HepG2 (cell line): Measurements from ENCODE around the gene MRPL50. TPM values are rescaled to one million over a fixed set of nuclear protein-coding genes. Genes with fewer than 3 reads are reported as not detected.

Experiments used
- AHR ChIP-seq: IDR thresholded peaks from 2 replicates; pipeline ENCODE4 v1.6.1; 2018; ENCODE audit warnings: missing genetic modification reagents, missing compliant biosample characterization
- HHEX ChIP-seq: IDR thresholded peaks from 2 replicates; pipeline ENCODE4 v1.6.1; 2016; ENCODE audit warnings: control low read depth
- HNRNPK ChIP-seq: fragments of 200-400 bp; formaldehyde crosslinking; IDR thresholded peaks from 2 replicates; pipeline ENCODE4 v1.6.1; 2018; ENCODE audit warnings: low read length, low read depth, moderate library complexity, mild to moderate bottlenecking; ENCODE audit not compliant: poor library complexity, severe bottlenecking
- MAFK ChIP-seq, 2 experiments: IDR thresholded peaks in 1 of 2; conservative IDR thresholded peaks in 1 of 2; 2 replicates each; pipeline ENCODE4 v1.6.1; 2011; ENCODE audit warnings: improper control_type of control experiment in 2 of 2, low read length in 2 of 2
- MIXL1 ChIP-seq: IDR thresholded peaks from 2 replicates; pipeline ENCODE4 v1.6.1; 2016
- NCOA5 ChIP-seq: sonication (generic); formaldehyde crosslinking; IDR thresholded peaks from 2 replicates; pipeline ENCODE4 v1.4.0; 2020; ENCODE audit warnings: missing genetic modification reagents
- NR2C2 ChIP-seq: sonication (generic); formaldehyde crosslinking; IDR thresholded peaks from 2 replicates; pipeline ENCODE4 v1.4.0; 2020; ENCODE audit warnings: missing genetic modification reagents, mild to moderate bottlenecking, moderate library complexity, borderline replicate concordance
- PCBP2 ChIP-seq: fragments of 200-400 bp; formaldehyde crosslinking; optimal IDR thresholded peaks from 2 replicates; pipeline ENCODE3; 2018; ENCODE audit warnings: low read length, low read depth; ENCODE audit not compliant: poor library complexity, severe bottlenecking
- SAP130 ChIP-seq: IDR thresholded peaks from 2 replicates; pipeline ENCODE4 v1.6.1; 2016; ENCODE audit warnings: low read depth
- SIN3A ChIP-seq: IDR thresholded peaks from 2 replicates; pipeline ENCODE4 v1.6.1; 2011; ENCODE audit warnings: low read depth, mild to moderate bottlenecking, control low read depth, low read length, borderline replicate concordance
- SMARCC2 ChIP-seq: fragments of 450-650 bp; IDR thresholded peaks from 2 replicates; pipeline ENCODE4 v1.6.1; 2017; ENCODE audit warnings: antibody characterized with exemption, mild to moderate bottlenecking
- SOX13 ChIP-seq, 3 experiments: fragments of 450-650 bp in 1 of 3; sonication (generic) in 1 of 3; formaldehyde crosslinking in 1 of 3; IDR thresholded peaks in 2 of 3; conservative IDR thresholded peaks in 1 of 3; 2 replicates each; pipeline versions ENCODE4 v1.5.0 to v1.6.1; 2016 to 2020; ENCODE audit warnings: antibody characterized with exemption in 1 of 3, mild to moderate bottlenecking in 1 of 3, missing compliant biosample characterization in 1 of 3, missing genetic modification reagents in 1 of 3, moderate library complexity in 1 of 3
- SYNCRIP ChIP-seq: fragments of 200-400 bp; formaldehyde crosslinking; IDR thresholded peaks from 2 replicates; pipeline ENCODE4 v1.6.1; 2018; ENCODE audit warnings: mild to moderate bottlenecking, low read depth, low read length; ENCODE audit not compliant: insufficient read depth
- ZMYM2 ChIP-seq: sonication (generic); formaldehyde crosslinking; IDR thresholded peaks from 2 replicates; pipeline ENCODE4 v1.8.0; 2022; ENCODE audit warnings: mild to moderate bottlenecking, missing genetic modification reagents
- ZNF256 ChIP-seq: sonication (generic); formaldehyde crosslinking; conservative IDR thresholded peaks from 2 replicates; pipeline ENCODE4 v1.4.0; 2020; ENCODE audit warnings: missing genetic modification reagents
- ZNF709 ChIP-seq: sonication (generic); formaldehyde crosslinking; IDR thresholded peaks from 2 replicates; pipeline ENCODE4 v1.5.0; 2020; ENCODE audit warnings: mild to moderate bottlenecking, missing genetic modification reagents
- ZNF879 ChIP-seq: sonication (generic); formaldehyde crosslinking; IDR thresholded peaks from 2 replicates; pipeline ENCODE4 v1.8.1; 2023; ENCODE audit warnings: missing genetic modification reagents
- ZSCAN29 ChIP-seq: sonication (generic); formaldehyde crosslinking; conservative IDR thresholded peaks from 2 replicates; pipeline ENCODE4 v1.4.0; 2020; ENCODE audit warnings: mild to moderate bottlenecking, missing genetic modification reagents
- polyA plus RNA-seq, 8 experiments: library from polyadenylated mRNA; depleted of rRNA in 3 of 8; stranded (reverse) in 7 of 8; unstranded in 1 of 8; fragments of >200 nt; fragmentation: Illumina TruSeq in 4 of 8; extraction: Trizol in 4 of 8; gene quantifications; 2 replicates each; pipeline versions ENCODE4 v1.2.1 to v1.2.3, GENCODE V29; 2011 to 2016; ENCODE audit warnings: low read depth in 4 of 8, missing spikeins in 1 of 8, mixed read lengths in 1 of 8; ENCODE audit not compliant: insufficient read depth in 1 of 8
- total RNA-seq, 5 experiments: library from RNA; depleted of rRNA; stranded (reverse); fragments of >200 nt; fragmentation: Illumina TruSeq; extraction: Trizol; gene quantifications; 2 replicates each; pipeline ENCODE4 v1.2.3, GENCODE V29; 2016; ENCODE audit warnings: low read depth in 1 of 5
- TF ChIP-seq, protein P1 (sequence below): sonication (generic); formaldehyde crosslinking; IDR thresholded peaks from 2 replicates; pipeline ENCODE4 v1.4.0; 2020; ENCODE audit warnings: missing genetic modification reagents, borderline replicate concordance
- TF ChIP-seq, protein P2 (sequence below): sonication (generic); formaldehyde crosslinking; conservative IDR thresholded peaks from 2 replicates; pipeline ENCODE4 v1.8.0; 2022; ENCODE audit warnings: missing genetic modification reagents
- TF ChIP-seq, protein P3 (sequence below): sonication (generic); formaldehyde crosslinking; IDR thresholded peaks from 2 replicates; pipeline ENCODE4 v1.8.0; 2022; ENCODE audit warnings: mild to moderate bottlenecking, missing genetic modification reagents, borderline replicate concordance
- TF ChIP-seq, protein P4 (sequence below): sonication (generic); formaldehyde crosslinking; IDR thresholded peaks from 2 replicates; pipeline ENCODE4 v1.4.0; 2020; ENCODE audit warnings: missing genetic modification reagents

MRPL50 gene
- total and polyA plus RNA-seq, 2 of the 13 experiments (the other 11 are each of a cell fraction or from before 2014, with no cell fraction given), result 37.1 to 70.0 TPM

DNA sequence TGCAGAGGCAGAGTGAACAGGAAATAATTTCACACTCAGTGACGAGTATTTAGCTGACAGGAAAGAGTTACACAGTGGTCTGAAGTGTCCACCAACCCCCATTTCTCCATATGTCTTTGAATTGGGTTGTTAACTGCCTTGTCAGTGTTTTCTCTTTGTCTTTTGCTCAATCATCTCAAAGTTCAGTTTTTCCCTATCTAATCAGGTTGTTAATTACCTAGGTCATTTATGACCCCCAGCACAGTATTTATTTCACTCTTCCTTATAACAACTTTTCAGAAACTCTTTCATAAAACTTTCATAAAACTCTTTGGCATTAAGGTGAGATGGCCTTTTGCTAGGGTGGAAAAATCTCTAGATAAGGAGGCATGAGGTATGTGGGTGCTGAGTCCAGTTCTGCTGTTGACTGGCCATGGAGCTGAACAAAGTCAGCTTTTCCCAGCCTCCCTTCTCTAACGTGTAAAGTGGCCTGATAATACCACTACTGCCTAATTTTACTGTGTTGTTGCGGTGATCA is 42.4 kb upstream of the MRPL50 start (continued):
- TF ChIP-seq MAFK (conservative IDR thresholded peaks at IDR 0.05 in 1 of 2, IDR thresholded peaks at IDR 0.05 in 1 of 2; ENCODE audit: low read length in 2 of 2) (peak; percentile 51 to 59; a peak in 3 of 4 replicates), MIXL1 (CRISPR knock-in tag) (peak; percentile 81; the same call in 1 of the 2 replicates), SMARCC2 (no peak), ZNF256 (CRISPR knock-in tag) (no peak), SIN3A (no peak), NCOA5 (CRISPR knock-in tag) (no peak), NR2C2 (peak; percentile 19; the same call in 1 of the 2 replicates), ZMYM2 (CRISPR knock-in tag) (no peak), HHEX (CRISPR knock-in tag) (no peak), AHR (CRISPR knock-in tag) (no peak), HNRNPK (no peak), SYNCRIP (no peak), ZSCAN29 (no peak), SAP130 (CRISPR knock-in tag) (0 out of 2 replicates have a peak, but pooled peaks have one; percentile 8), ZNF879 (no peak), PCBP2 (no peak), ZNF709 (no peak), SOX13 (IDR thresholded peaks at IDR 0.05) (0 out of 2 replicates have a peak, but pooled peaks have one; percentile 20), SOX13 (CRISPR knock-in tag; conservative IDR thresholded peaks at IDR 0.05 in 1 of 2, IDR thresholded peaks at IDR 0.05 in 1 of 2) (peak in 1 of 2 experiments; percentile 60; a peak in 2 of 4 replicates)
- TF ChIP-seq, protein P1, sequence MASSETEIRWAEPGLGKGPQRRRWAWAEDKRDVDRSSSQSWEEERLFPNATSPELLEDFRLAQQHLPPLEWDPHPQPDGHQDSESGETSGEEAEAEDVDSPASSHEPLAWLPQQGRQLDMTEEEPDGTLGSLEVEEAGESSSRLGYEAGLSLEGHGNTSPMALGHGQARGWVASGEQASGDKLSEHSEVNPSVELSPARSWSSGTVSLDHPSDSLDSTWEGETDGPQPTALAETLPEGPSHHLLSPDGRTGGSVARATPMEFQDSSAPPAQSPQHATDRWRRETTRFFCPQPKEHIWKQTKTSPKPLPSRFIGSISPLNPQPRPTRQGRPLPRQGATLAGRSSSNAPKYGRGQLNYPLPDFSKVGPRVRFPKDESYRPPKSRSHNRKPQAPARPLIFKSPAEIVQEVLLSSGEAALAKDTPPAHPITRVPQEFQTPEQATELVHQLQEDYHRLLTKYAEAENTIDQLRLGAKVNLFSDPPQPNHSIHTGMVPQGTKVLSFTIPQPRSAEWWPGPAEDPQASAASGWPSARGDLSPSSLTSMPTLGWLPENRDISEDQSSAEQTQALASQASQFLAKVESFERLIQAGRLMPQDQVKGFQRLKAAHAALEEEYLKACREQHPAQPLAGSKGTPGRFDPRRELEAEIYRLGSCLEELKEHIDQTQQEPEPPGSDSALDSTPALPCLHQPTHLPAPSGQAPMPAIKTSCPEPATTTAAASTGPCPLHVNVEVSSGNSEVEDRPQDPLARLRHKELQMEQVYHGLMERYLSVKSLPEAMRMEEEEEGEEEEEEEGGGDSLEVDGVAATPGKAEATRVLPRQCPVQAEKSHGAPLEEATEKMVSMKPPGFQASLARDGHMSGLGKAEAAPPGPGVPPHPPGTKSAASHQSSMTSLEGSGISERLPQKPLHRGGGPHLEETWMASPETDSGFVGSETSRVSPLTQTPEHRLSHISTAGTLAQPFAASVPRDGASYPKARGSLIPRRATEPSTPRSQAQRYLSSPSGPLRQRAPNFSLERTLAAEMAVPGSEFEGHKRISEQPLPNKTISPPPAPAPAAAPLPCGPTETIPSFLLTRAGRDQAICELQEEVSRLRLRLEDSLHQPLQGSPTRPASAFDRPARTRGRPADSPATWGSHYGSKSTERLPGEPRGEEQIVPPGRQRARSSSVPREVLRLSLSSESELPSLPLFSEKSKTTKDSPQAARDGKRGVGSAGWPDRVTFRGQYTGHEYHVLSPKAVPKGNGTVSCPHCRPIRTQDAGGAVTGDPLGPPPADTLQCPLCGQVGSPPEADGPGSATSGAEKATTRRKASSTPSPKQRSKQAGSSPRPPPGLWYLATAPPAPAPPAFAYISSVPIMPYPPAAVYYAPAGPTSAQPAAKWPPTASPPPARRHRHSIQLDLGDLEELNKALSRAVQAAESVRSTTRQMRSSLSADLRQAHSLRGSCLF (CRISPR knock-in tag), result no peak
- TF ChIP-seq, protein P2, sequence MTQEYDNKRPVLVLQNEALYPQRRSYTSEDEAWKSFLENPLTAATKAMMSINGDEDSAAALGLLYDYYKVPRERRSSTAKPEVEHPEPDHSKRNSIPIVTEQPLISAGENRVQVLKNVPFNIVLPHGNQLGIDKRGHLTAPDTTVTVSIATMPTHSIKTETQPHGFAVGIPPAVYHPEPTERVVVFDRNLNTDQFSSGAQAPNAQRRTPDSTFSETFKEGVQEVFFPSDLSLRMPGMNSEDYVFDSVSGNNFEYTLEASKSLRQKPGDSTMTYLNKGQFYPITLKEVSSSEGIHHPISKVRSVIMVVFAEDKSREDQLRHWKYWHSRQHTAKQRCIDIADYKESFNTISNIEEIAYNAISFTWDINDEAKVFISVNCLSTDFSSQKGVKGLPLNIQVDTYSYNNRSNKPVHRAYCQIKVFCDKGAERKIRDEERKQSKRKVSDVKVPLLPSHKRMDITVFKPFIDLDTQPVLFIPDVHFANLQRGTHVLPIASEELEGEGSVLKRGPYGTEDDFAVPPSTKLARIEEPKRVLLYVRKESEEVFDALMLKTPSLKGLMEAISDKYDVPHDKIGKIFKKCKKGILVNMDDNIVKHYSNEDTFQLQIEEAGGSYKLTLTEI (CRISPR knock-in tag), result no peak
- TF ChIP-seq, protein P3, sequence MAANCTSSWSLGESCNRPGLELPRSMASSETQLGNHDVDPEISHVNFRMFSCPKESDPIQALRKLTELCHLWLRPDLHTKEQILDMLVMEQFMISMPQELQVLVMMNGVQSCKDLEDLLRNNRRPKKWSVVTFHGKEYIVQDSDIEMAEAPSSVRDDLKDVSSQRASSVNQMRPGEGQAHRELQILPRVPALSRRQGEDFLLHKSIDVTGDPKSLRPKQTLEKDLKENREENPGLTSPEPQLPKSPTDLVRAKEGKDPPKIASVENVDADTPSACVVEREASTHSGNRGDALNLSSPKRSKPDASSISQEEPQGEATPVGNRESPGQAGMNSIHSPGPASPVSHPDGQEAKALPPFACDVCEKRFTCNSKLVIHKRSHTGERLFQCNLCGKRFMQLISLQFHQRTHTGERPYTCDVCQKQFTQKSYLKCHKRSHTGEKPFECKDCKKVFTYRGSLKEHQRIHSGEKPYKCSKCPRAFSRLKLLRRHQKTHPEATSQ, result no peak
- TF ChIP-seq, protein P4, sequence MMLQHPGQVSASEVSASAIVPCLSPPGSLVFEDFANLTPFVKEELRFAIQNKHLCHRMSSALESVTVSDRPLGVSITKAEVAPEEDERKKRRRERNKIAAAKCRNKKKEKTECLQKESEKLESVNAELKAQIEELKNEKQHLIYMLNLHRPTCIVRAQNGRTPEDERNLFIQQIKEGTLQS (CRISPR knock-in tag), result no peak
